ENCODE measurements around the gene GABPA.

GRCh38 chr21:25710550-25710949, 24.2 kb upstream of the GABPA start:
- TF ChIP-seq POLR2A (IDR thresholded peaks at IDR 0.05), result no peak
- TF ChIP-seq, protein P1, sequence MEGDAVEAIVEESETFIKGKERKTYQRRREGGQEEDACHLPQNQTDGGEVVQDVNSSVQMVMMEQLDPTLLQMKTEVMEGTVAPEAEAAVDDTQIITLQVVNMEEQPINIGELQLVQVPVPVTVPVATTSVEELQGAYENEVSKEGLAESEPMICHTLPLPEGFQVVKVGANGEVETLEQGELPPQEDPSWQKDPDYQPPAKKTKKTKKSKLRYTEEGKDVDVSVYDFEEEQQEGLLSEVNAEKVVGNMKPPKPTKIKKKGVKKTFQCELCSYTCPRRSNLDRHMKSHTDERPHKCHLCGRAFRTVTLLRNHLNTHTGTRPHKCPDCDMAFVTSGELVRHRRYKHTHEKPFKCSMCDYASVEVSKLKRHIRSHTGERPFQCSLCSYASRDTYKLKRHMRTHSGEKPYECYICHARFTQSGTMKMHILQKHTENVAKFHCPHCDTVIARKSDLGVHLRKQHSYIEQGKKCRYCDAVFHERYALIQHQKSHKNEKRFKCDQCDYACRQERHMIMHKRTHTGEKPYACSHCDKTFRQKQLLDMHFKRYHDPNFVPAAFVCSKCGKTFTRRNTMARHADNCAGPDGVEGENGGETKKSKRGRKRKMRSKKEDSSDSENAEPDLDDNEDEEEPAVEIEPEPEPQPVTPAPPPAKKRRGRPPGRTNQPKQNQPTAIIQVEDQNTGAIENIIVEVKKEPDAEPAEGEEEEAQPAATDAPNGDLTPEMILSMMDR (IDR thresholded peaks at IDR 0.05), result no peak
